ENCODE data around the gene DAAM2.

DAAM2 gene

GRCh38 chr6:39753725-39754045 lies 38.5 kb upstream of the DAAM2 start:
- Histone ChIP-seq H2AFZ (ENCODE audit: low read length) (no peak overlapping the region), H3K36me3 (ENCODE audit: insufficient read depth, low read length) (no peaks in the 10 kb centered on the region), H4K20me1 (ENCODE audit: insufficient read depth, low read length, poor library complexity, severe bottlenecking) (no peaks in the 10 kb centered on the region), H3K9me2 (replicated peaks; ENCODE audit: low read depth, low read length) (no peaks in the 10 kb centered on the region), H3K9me3 (ENCODE audit: insufficient read depth, low read depth, low read length) (no peaks in the 10 kb centered on the region), H3K27me3 (ENCODE audit: insufficient read depth, low read length, poor library complexity, severe bottlenecking) (no peaks in the 10 kb centered on the region), H3K4me2 (ENCODE audit: low read depth, low read length, poor library complexity, severe bottlenecking) (no peak overlapping the region), H3K4me3 (ENCODE audit: low read length, poor library complexity, severe bottlenecking) (no peak overlapping the region), H3K79me2 (ENCODE audit: insufficient read depth, low read length) (no peaks in the 10 kb centered on the region), H3K9ac (ENCODE audit: low read depth, low read length, poor library complexity, severe bottlenecking) (no peak overlapping the region), H3K4me1 (ENCODE audit: insufficient read depth, low read length, poor library complexity, severe bottlenecking) (no peaks in the 10 kb centered on the region), H3F3A (ENCODE audit: low read depth) (no peaks in the 10 kb centered on the region)
- TF ChIP-seq CTCF (conservative IDR thresholded peaks at IDR 0.05; ENCODE audit: low read length) (no peak), EZH2phosphoT487 (IDR thresholded peaks at IDR 0.05; ENCODE audit: borderline replicate concordance) (no peak)

GRCh38 chr6:39754514-39755115 lies 37.6 kb upstream of the DAAM2 start:
- Histone ChIP-seq H3K4me1 (ENCODE audit: insufficient read depth, low read length, poor library complexity, severe bottlenecking) (no peaks in the 10 kb centered on the region), H3K27me3 (ENCODE audit: insufficient read depth, low read length, poor library complexity, severe bottlenecking) (no peaks in the 10 kb centered on the region), H3K9me3 (ENCODE audit: insufficient read depth, low read depth, low read length) (no peaks in the 10 kb centered on the region), H3K79me2 (ENCODE audit: insufficient read depth, low read length) (no peaks in the 10 kb centered on the region), H3K36me3 (ENCODE audit: insufficient read depth, low read length) (no peaks in the 10 kb centered on the region), H3K9ac (ENCODE audit: low read depth, low read length, poor library complexity, severe bottlenecking) (no peak overlapping the region), H3F3A (ENCODE audit: low read depth) (no peaks in the 10 kb centered on the region), H4K20me1 (ENCODE audit: insufficient read depth, low read length, poor library complexity, severe bottlenecking) (no peaks in the 10 kb centered on the region), H2AFZ (ENCODE audit: low read length) (no peak overlapping the region), H3K9me2 (replicated peaks; ENCODE audit: low read depth, low read length) (no peaks in the 10 kb centered on the region), H3K4me3 (ENCODE audit: low read length, poor library complexity, severe bottlenecking) (no peak overlapping the region), H3K4me2 (ENCODE audit: low read depth, low read length, poor library complexity, severe bottlenecking) (no peak overlapping the region)
- TF ChIP-seq EZH2phosphoT487 (IDR thresholded peaks at IDR 0.05; ENCODE audit: borderline replicate concordance) (no peak), CTCF (conservative IDR thresholded peaks at IDR 0.05; ENCODE audit: low read length) (no peak)

GRCh38 chr6:39755231-39755630 lies 36.9 kb upstream of the DAAM2 start:
- Histone ChIP-seq H3K4me2 (ENCODE audit: low read depth, low read length, poor library complexity, severe bottlenecking) (no peak overlapping the region), H3K9me2 (replicated peaks; ENCODE audit: low read depth, low read length) (no peaks in the 10 kb centered on the region), H3K4me3 (ENCODE audit: low read length, poor library complexity, severe bottlenecking) (no peak overlapping the region), H3K9me3 (ENCODE audit: insufficient read depth, low read depth, low read length) (no peaks in the 10 kb centered on the region), H3K9ac (ENCODE audit: low read depth, low read length, poor library complexity, severe bottlenecking) (no peak overlapping the region), H3K27me3 (ENCODE audit: insufficient read depth, low read length, poor library complexity, severe bottlenecking) (no peaks in the 10 kb centered on the region), H2AFZ (ENCODE audit: low read length) (no peak overlapping the region), H3K36me3 (ENCODE audit: insufficient read depth, low read length) (no peaks in the 10 kb centered on the region), H3K4me1 (ENCODE audit: insufficient read depth, low read length, poor library complexity, severe bottlenecking) (no peaks in the 10 kb centered on the region), H4K20me1 (ENCODE audit: insufficient read depth, low read length, poor library complexity, severe bottlenecking) (no peaks in the 10 kb centered on the region), H3F3A (ENCODE audit: low read depth) (no peaks in the 10 kb centered on the region), H3K79me2 (ENCODE audit: insufficient read depth, low read length) (no peaks in the 10 kb centered on the region)
- TF ChIP-seq EZH2phosphoT487 (IDR thresholded peaks at IDR 0.05; ENCODE audit: borderline replicate concordance): no peak
- no peak for TF ChIP-seq CTCF (conservative IDR thresholded peaks at IDR 0.05; ENCODE audit: low read length)

Data from Loucy (cell line).